ENCODE results near the gene BRD4. TPM values are rescaled to one million over a fixed set of nuclear protein-coding genes. Genes with fewer than 3 reads are reported as not detected.

BRD4 gene
- total RNA-seq, 2 experiments from 2014 or later = 103 to 110 TPM

DNA sequence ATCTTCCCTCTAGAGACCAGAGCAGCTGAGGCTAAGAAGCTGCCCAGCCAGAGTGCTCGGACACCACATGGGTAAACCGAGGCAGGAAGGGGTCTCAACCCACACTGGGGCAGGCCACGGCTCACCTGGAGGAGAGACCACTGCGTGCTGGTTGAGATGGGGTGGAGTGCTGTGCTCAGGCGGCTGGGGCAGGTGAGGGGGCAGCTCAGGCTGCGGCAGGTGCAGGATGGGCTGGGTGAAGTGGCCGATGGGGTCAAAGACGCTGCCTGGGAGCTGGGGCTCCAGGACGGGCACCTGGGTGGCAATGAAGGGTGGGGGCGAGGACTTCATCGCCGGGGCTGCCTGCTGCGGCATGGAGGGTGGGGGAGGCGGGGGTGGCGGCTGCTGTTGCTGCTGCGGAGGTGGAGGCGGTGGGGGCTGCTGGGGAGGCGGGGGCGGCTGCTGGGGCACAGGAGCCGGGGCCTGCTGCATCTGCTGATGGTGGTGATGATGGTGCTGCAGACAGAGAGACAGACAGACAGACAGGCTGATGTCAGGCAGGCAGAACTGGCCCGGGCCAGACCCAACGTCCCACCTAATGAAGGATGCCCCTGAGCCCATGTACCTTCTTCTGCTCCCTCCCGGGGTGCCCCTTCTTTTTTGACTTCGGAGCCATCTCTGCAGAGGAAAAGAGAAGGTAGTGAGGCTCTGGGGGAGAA is 88.1 kb downstream of the BRD4 start:
- H3K9me3 Mint-ChIP-seq = no peaks in the 10 kb centered on the region
- DNase-seq = no peak
- CTCF ChIA-PET = no interaction called here
- H3K36me3 Mint-ChIP-seq (ENCODE audit: low read depth) = peaks cover 56% of the 10 kb centered on the region
- H3K4me3 Mint-ChIP-seq = no peak overlapping the region
- no peak overlapping the region for H3K27ac Mint-ChIP-seq
- H3K27me3 Mint-ChIP-seq = no peaks in the 10 kb centered on the region
- no peaks in the 10 kb centered on the region for H3K4me1 Mint-ChIP-seq
- POLR2A ChIA-PET = no interaction called here

DNA sequence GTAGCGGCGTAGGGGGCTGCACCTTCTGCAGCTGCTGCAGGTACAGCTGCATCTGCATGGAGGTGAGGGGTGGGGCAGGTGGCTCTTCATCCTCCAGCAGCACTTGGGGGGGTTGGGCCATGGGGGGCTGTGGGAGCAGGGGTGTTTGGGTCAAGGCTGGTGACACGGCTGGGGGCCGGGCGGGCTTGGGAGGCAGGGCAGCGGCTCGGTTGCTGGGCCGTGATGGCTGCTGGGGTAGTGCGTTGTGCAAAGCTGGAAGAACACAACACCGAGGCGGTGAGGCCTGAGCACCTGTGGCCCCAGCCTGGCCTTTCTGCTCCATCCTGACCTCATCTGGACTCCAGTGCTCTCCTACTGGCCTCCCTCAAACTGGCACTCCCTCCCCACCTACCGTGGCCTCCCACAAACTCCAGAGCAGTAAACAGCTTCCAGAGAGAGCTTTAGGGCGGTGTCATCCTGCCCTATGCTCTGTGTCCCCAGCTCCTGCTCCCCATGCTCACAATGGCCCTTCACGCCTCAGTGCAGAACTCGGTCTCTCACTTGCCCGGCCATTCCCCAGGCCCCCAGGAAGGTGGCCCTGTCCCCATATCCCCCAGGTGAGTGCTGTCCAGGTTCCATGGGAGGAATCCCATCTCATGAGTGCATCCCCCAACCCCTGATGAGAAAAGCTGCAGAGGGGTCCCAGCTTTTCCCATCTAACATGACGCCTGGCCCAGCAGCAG is 88.9 kb downstream of the BRD4 start:
- peaks cover 52% of the 10 kb centered on the region for H3K36me3 Mint-ChIP-seq (ENCODE audit: low read depth)

DNA sequence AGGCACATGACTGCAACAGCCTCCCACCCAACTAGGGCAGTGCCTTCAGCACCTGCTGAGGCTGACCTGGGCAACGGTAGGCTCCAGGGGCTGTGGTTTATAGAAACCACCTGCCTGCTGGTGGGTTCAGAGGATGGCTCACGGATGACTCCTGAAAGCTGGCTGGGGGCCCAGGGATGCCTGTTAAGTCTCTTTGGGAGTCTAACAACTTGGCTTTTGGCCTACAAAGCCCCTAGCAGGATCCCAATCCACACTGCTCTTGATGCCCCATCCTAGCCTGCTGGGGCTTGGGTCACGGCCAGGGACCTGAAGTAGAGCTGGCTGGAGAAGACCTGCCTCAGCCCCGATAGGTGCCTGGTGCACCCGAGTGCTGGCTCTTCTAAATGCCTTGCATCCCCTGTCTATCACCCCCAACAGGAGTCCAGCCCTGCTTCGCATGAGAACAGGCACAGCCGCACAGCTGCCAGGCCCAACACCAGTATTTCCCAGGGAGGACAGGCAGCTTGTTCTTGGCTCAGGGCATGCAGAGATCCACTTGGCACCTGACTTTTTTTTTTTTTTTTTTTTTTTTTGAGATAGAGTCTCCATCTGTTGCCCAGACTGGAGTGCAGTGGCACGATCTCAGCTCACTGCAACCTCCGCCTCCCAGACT is 91.0 kb downstream of the BRD4 start:
- ChIA-PET POLR2A (interaction anchor here (0.6 kb wide), 1 partner anchor 1116 kb away, joined by 3 read pairs; no protein-coding TSS in a partner anchor), CTCF (interaction anchor here (0.7 to 1.5 kb wide), 2 partner anchors 9 to 67 kb away, joined by 3 to 4 read pairs; no protein-coding TSS in a partner anchor)
- H3K36me3 Mint-ChIP-seq (ENCODE audit: low read depth) = peaks cover 60% of the 10 kb centered on the region

More for the DNA sequence above, 88.9 kb downstream of the BRD4 start:
- no peaks in the 10 kb centered on the region for H3K4me1 Mint-ChIP-seq
- H3K9me3 Mint-ChIP-seq = no peaks in the 10 kb centered on the region
- no peak for DNase-seq
- H3K27me3 Mint-ChIP-seq = no peaks in the 10 kb centered on the region
- POLR2A ChIA-PET = no interaction called here
- H3K27ac Mint-ChIP-seq = no peak overlapping the region
- H3K4me3 Mint-ChIP-seq = no peak overlapping the region
- CTCF ChIA-PET = no interaction called here

DNA sequence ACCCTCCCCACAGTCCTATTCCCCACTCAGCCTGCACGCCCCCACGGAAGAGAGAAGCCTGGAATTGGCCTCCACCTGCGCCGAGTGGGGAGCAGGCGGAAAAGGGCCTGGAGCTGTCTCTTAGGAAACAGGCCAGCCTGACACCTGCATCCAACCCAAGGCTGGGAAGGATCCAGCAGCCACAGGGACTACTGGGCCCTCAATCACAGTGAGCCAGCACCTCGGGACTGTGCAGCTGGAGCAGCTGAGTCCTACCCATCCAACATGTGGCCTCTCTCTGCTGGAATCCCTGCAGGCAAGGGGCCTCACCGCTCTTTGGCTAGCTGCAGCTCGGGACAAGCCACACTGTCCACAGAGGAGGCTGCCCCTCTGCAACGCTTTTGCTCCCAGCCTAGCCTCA is 91.8 kb downstream of the BRD4 start:
- no peaks in the 10 kb centered on the region for H3K4me1 Mint-ChIP-seq
- ChIA-PET POLR2A (no interaction called here), CTCF (interaction anchor here (1.5 kb wide), 1 partner anchor 66 kb away, joined by 3 read pairs; no protein-coding TSS in a partner anchor)
- H3K4me3 Mint-ChIP-seq = no peak overlapping the region
- H3K36me3 Mint-ChIP-seq (ENCODE audit: low read depth) = peaks cover 61% of the 10 kb centered on the region
- no peak overlapping the region for H3K27ac Mint-ChIP-seq
- no peak for DNase-seq
- no peaks in the 10 kb centered on the region for H3K27me3 Mint-ChIP-seq
- no peaks in the 10 kb centered on the region for H3K9me3 Mint-ChIP-seq

More for the DNA sequence above, 91.0 kb downstream of the BRD4 start:
- no peaks in the 10 kb centered on the region for H3K4me1 Mint-ChIP-seq
- DNase-seq = no peak
- no peak overlapping the region for H3K27ac Mint-ChIP-seq
- H3K4me3 Mint-ChIP-seq = no peak overlapping the region
- H3K9me3 Mint-ChIP-seq = no peaks in the 10 kb centered on the region
- no peaks in the 10 kb centered on the region for H3K27me3 Mint-ChIP-seq

DNA sequence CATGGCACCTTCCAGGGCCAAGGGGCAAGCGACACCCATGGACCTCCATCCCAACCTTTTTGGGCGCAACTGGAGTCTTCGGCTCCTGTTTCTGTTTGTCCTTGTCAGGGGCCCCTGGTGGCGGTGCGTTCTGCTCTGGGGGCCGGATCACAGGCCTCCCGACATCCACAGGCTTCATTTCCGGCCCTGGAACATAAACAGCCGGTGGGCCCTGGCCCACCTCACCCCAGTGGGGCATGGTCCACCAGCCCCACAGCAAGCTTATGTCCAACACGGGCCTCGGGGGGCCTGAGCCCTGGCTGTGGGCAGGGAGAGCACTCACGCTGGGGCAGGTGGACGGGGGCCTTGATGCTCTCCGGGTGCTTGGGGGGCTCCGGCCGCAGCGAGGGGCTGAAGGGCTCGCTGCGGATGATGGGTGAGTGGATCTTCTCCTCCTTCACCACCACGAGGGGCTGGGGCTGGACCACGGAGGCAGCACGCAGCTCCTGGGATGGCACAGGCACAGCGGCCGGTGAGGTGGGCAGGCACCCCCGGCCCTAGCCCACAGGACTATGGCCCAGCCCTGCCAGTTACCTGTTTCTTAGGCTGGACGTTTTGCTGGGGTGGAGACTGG is 92.9 kb downstream of the BRD4 start:
- POLR2A ChIA-PET = no interaction called here

DNA sequence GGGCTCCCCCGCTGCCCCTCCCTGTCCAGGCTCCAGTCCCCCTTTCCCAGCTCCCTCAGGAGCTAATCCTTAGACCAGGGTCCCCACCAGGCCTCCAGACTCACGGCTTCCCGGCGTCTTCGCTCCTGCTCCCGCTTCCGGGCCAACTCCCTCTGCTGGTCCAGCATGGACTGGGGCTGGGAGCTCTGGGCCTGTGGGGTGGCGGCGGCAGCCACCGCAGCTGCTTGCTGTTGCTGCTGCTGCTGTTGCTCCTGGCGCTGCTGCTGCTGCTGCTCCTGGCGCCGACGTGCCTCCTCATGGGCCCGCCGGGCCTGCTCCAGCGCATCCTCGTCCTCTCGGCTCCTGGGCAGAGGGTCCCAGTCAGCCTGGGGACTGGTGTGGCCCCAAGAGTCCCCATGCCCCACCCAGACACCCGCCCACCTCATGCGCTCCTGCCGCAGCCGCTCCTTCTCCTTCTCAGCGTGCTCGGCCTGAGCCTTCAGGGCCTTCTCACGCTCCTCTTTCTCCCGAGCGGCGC is 93.6 kb downstream of the BRD4 start:
- Mint-ChIP-seq H3K27me3 (peaks cover 2% of the 10 kb centered on the region), H3K9me3 (no peaks in the 10 kb centered on the region), H3K4me3 (no peak overlapping the region), H3K36me3 (ENCODE audit: low read depth) (peaks cover 54% of the 10 kb centered on the region), H3K27ac (no peak overlapping the region), H3K4me1 (peaks cover 3% of the 10 kb centered on the region)
- ChIA-PET CTCF (no interaction called here), POLR2A (no interaction called here)
- no peak for DNase-seq

More for the DNA sequence above, 92.9 kb downstream of the BRD4 start:
- H3K36me3 Mint-ChIP-seq (ENCODE audit: low read depth) = peaks cover 58% of the 10 kb centered on the region
- no peaks in the 10 kb centered on the region for H3K27me3 Mint-ChIP-seq
- CTCF ChIA-PET = no interaction called here
- H3K4me1 Mint-ChIP-seq = peaks cover 1% of the 10 kb centered on the region
- no peaks in the 10 kb centered on the region for H3K9me3 Mint-ChIP-seq
- no peak overlapping the region for H3K4me3 Mint-ChIP-seq
- no peak overlapping the region for H3K27ac Mint-ChIP-seq
- DNase-seq = no peak

DNA sequence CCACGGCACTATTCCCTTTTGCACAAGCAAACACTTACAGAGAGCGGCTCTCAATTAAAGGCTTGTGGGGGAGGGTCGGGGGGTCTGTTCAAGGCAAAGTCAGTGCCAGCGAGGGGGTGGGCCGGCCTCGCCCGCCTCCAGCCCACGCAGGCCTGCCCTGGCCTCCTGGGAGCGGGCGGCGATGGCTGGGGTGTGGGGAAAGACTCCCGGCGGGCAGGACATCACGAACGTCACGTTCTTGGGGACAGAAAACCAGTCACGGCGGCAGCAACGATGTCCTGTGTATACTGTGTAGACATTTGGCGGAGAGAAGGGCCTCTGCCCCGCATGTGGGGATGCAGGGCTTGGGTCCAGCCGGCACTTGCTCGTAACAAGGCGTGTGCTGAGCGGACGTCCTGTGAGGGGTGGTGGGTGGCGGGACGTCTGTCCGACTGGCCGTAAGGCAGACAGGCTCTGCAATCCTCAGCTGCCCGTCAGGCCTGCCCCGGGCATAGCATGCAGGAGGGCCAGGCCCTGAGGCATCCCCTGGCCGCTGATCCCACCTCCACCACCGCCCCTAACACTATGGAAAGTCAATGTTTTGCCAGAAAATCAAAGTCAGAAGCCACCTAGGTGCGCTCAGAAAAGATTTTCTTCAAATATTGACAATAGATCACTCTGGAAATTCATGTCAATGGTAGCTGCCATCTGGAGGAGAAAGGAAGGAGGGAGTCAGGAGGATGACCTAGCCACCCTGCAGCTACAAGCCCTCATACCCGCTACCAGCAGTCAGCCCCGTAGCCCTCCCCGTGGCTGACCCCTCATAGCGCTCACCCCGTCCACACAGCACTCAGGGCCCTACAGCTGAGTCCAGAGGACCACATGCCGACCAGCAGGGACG is 94.3 kb downstream of the BRD4 start:
- H3K9me3 Mint-ChIP-seq = no peaks in the 10 kb centered on the region
- DNase-seq = no peak
- H3K4me3 Mint-ChIP-seq = no peak overlapping the region
- peaks cover 2% of the 10 kb centered on the region for H3K27me3 Mint-ChIP-seq
- ChIA-PET CTCF (no interaction called here), POLR2A (no interaction called here)
- no peak overlapping the region for H3K27ac Mint-ChIP-seq
- H3K4me1 Mint-ChIP-seq = peaks cover 3% of the 10 kb centered on the region
- H3K36me3 Mint-ChIP-seq (ENCODE audit: low read depth) = peaks cover 51% of the 10 kb centered on the region

DNA sequence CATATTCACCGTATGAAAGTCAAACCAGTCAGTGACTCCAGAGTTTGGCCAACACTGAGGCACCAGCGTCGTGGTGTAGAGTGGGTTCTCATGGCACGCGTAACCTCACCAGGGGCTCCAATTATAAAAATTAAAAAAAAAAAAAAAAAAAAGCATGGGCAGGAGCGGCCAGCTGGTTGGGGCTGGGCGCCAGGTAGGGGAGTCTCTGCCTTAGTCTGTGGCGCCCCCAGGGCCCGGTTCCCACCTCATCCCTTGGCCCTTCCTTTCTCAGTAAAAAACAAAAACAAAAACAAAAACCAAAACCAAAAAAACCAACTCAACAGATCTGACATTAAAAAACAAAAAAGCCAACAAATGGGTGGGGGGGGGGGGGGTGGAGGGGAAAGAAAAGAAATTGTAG is 95.5 kb downstream of the BRD4 start:
- H3K9me3 Mint-ChIP-seq = no peaks in the 10 kb centered on the region
- no peak overlapping the region for H3K4me3 Mint-ChIP-seq
- H3K4me1 Mint-ChIP-seq = peaks cover 6% of the 10 kb centered on the region
- DNase-seq = no peak
- ChIA-PET POLR2A (no interaction called here), CTCF (no interaction called here)
- H3K27ac Mint-ChIP-seq = no peak overlapping the region
- H3K27me3 Mint-ChIP-seq = peaks cover 9% of the 10 kb centered on the region
- H3K36me3 Mint-ChIP-seq (ENCODE audit: low read depth) = peaks cover 45% of the 10 kb centered on the region

DNA sequence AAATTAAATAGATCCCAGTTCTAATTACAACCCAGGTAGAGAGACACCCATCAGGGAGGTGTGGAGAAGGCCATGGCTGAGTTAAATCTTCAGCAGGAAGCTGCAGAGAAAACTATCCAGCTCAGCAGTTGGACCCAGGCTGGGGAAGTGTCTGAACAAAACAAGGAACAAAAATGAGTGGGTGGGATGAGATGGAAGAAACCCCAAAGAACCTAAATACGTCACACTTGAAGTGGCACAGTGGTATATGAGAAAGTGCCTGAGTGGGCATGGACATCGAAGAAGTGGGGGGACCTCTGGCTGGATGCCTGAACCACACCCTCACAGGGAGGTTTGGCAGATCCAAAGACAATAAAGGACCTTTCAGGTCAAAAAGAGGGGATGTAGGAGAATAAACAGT is 96.6 kb downstream of the BRD4 start:
- no peak for DNase-seq
- CTCF ChIA-PET = no interaction called here
- POLR2A ChIA-PET = no interaction called here
- H3K9me3 Mint-ChIP-seq = no peaks in the 10 kb centered on the region
- peaks cover 8% of the 10 kb centered on the region for H3K4me1 Mint-ChIP-seq
- peaks cover 19% of the 10 kb centered on the region for H3K27me3 Mint-ChIP-seq
- H3K27ac Mint-ChIP-seq = no peak overlapping the region
- H3K36me3 Mint-ChIP-seq (ENCODE audit: low read depth) = peaks cover 39% of the 10 kb centered on the region
- no peak overlapping the region for H3K4me3 Mint-ChIP-seq

DNA sequence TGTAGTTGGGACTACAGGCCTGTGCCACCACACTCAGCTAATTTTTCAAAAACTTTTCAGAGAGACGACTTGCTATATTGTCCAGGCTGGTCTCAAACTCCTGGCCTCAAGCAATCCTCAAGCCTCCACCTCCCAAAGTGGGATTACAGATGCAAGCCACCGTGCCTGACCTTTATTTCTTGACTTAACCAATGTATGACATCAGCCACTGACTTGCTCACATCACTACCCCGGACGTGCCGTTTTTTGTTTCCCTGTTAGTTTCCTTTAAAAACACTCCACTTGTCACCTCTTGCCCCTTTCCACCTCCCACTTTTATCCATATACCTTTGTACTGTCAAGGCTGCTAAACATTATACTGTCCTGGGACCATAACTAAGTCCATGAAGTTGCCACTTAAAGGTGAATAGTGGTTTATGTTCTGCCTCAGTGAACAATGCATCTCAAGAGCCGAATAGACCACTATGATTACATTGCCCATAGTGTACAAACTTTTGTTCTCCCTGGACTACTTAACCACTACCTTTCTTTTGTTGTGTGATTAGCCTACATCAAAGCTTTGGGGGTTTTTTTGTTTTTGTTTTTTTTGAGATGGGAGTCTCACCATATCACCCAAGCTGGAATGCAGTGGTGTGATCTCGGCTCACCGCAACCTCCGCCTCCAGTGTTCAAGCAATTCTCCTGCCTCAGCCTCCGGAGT is 97.8 kb downstream of the BRD4 start:
- H3K27ac Mint-ChIP-seq = no peak overlapping the region
- POLR2A ChIA-PET = no interaction called here
- H3K4me1 Mint-ChIP-seq = peaks cover 8% of the 10 kb centered on the region
- no peak for DNase-seq
- CTCF ChIA-PET = no interaction called here
- peaks cover 22% of the 10 kb centered on the region for H3K27me3 Mint-ChIP-seq
- peaks cover 35% of the 10 kb centered on the region for H3K36me3 Mint-ChIP-seq (ENCODE audit: low read depth)
- no peak overlapping the region for H3K4me3 Mint-ChIP-seq
- no peaks in the 10 kb centered on the region for H3K9me3 Mint-ChIP-seq

DNA sequence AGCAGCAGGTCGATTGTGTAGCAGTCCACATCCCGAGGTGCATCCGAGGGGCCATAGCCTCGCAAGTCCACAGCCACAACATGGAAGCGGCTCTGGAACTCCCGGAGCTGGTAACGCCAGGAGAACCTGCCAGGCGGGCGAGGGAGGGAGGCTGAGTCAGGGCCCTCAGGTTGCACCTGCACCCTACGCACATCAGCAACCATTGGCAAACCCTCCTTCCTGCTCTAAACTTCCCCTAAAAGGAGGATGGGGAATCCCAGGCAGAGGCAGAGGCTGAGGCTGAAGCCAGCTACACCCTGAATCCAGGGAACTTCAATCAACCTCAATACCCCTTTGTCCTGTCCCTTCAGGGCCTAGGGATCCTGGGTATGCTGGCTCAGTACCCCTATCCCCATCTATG is 101.1 kb downstream of the BRD4 start:
- POLR2A ChIA-PET = no interaction called here
- peaks cover 24% of the 10 kb centered on the region for H3K27me3 Mint-ChIP-seq
- H3K9me3 Mint-ChIP-seq = no peaks in the 10 kb centered on the region
- no peak for DNase-seq
- CTCF ChIA-PET = no interaction called here
- peaks cover 14% of the 10 kb centered on the region for H3K36me3 Mint-ChIP-seq (ENCODE audit: low read depth)
- H3K4me1 Mint-ChIP-seq = peaks cover 8% of the 10 kb centered on the region
- no peak overlapping the region for H3K4me3 Mint-ChIP-seq
- H3K27ac Mint-ChIP-seq = no peak overlapping the region

DNA sequence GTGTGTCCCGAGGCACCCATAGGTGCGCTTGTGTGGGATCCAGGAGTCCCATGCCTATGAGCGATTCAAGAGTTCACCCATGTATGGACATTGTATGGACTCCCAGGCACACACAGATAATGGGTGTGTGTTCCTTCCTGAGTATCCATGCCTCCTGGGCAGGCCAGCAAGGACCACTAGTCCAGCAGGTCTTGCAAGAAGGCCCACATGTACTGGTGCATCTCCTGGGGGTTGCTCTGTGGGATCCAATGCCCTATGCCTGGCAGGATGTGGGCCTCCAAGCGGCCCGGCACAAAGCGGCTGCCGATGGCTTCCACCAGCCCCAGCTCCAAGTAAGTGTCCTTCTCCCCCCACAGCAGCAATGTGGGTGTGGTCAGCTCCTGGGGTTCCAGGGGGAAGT is 105.1 kb downstream of the BRD4 start:
- H3K27ac Mint-ChIP-seq = no peak overlapping the region
- CTCF ChIA-PET = interaction anchor here (0.6 kb wide), 1 partner anchor 38 kb away, joined by 3 read pairs; no protein-coding TSS in a partner anchor
- H3K4me1 Mint-ChIP-seq = peaks cover 18% of the 10 kb centered on the region
- POLR2A ChIA-PET = no interaction called here
- no peak for DNase-seq
- no peaks in the 10 kb centered on the region for H3K9me3 Mint-ChIP-seq
- peaks cover 2% of the 10 kb centered on the region for H3K36me3 Mint-ChIP-seq (ENCODE audit: low read depth)
- peaks cover 30% of the 10 kb centered on the region for H3K27me3 Mint-ChIP-seq
- H3K4me3 Mint-ChIP-seq = no peak overlapping the region
